K562 (cell line): ENCODE data around the gene RBM34. TPM values are rescaled to one million over a fixed set of nuclear protein-coding genes. Genes with fewer than 3 reads are reported as not detected.

Experiments
- C11orf30 ChIP-seq: fragments of 450-650 bp; IDR thresholded peaks from 2 replicates; pipeline ENCODE4 v1.6.1; 2016; ENCODE audit warnings: low read depth, mild to moderate bottlenecking
- CBFA2T2 ChIP-seq: fragments of 450-650 bp; conservative IDR thresholded peaks from 2 replicates; pipeline ENCODE4 v1.6.1; 2017; ENCODE audit warnings: mild to moderate bottlenecking
- CXXC5 ChIP-seq: fragments of 250-450 bp; sonication (Bioruptor Pico); IDR thresholded peaks from 2 replicates; pipeline ENCODE4 v1.8.0; 2022; ENCODE audit warnings: inconsistent platforms, mild to moderate bottlenecking, moderate library complexity
- HCFC1 ChIP-seq: IDR thresholded peaks from 2 replicates; pipeline ENCODE4 v1.6.1; 2012; ENCODE audit warnings: low read depth, low read length, improper control_type of control experiment
- KLF13 ChIP-seq: fragments of 450-650 bp; IDR thresholded peaks from 2 replicates; pipeline ENCODE4 v1.6.1; 2016; ENCODE audit warnings: missing genetic modification characterization, low read depth, mild to moderate bottlenecking, missing compliant biosample characterization, moderate library complexity, borderline replicate concordance
- MIER1 ChIP-seq: fragments of 450-650 bp; IDR thresholded peaks from 2 replicates; pipeline ENCODE4 v1.6.1; 2016; ENCODE audit warnings: antibody characterized with exemption, mild to moderate bottlenecking, low read depth
- NFATC3 ChIP-seq: fragments of 450-650 bp; IDR thresholded peaks from 2 replicates; pipeline ENCODE4 v1.6.1; 2017; ENCODE audit warnings: mild to moderate bottlenecking
- POLR2A ChIP-seq: fragments of 450-650 bp; conservative IDR thresholded peaks from 2 replicates; pipeline ENCODE4 v1.6.1; 2016
- POLR2AphosphoS5 ChIP-seq: IDR thresholded peaks from 2 replicates; pipeline ENCODE4 v1.6.1; 2011; ENCODE audit warnings: mild to moderate bottlenecking, low read depth, low read length, moderate library complexity; ENCODE audit not compliant: control insufficient read depth, insufficient read depth
- RHOXF2B ChIP-seq: fragments of 250-450 bp; sonication (Bioruptor Pico); conservative IDR thresholded peaks from 2 replicates; pipeline ENCODE4 v1.5.1; 2021
- SMAD2 ChIP-seq: fragments of 150-350 bp; IDR thresholded peaks from 2 replicates; pipeline ENCODE4 v1.6.1; 2014; ENCODE audit warnings: low read depth, mild to moderate bottlenecking, low read length
- STAT5A ChIP-seq: IDR thresholded peaks from 2 replicates; pipeline ENCODE4 v1.6.1; 2012; ENCODE audit warnings: low read length, inconsistent platforms, borderline replicate concordance
- TAF15 ChIP-seq: fragments of 200-400 bp; formaldehyde crosslinking; IDR thresholded peaks from 2 replicates; pipeline ENCODE4 v1.6.1; 2017; ENCODE audit warnings: mild to moderate bottlenecking, low read depth, low read length, moderate library complexity
- TARDBP ChIP-seq: fragments of 450-650 bp; IDR thresholded peaks from 2 replicates; pipeline ENCODE4 v1.6.1; 2016
- TSC22D4 ChIP-seq: fragments of 450-650 bp; IDR thresholded peaks from 2 replicates; pipeline ENCODE4 v1.6.1; 2016; ENCODE audit warnings: missing genetic modification characterization, missing biosample characterization, control low read depth
- WHSC1 ChIP-seq: IDR thresholded peaks from one replicate; pipeline ENCODE4 v1.6.1; 2012; ENCODE audit warnings: low read length, control low read depth, inconsistent platforms
- ZC3H4 ChIP-seq: sonication (generic); formaldehyde crosslinking; IDR thresholded peaks from 2 replicates; pipeline ENCODE4 v1.9.0; 2021; ENCODE audit warnings: missing genetic modification reagents, borderline replicate concordance
- ZNF197 ChIP-seq: fragments of 200-800 bp; sonication (Bioruptor generic); IDR thresholded peaks from 2 replicates; pipeline ENCODE4 v1.6.1; 2016; ENCODE audit warnings: low read depth, missing genetic modification characterization, missing compliant biosample characterization
- ZNF23 ChIP-seq: fragments of 250-450 bp; sonication (Bioruptor Pico); IDR thresholded peaks from 2 replicates; pipeline ENCODE4 v1.4.0; 2020; ENCODE audit warnings: mild to moderate bottlenecking
- ZNF589 ChIP-seq: fragments of 200-800 bp; sonication (Bioruptor generic); IDR thresholded peaks from 2 replicates; pipeline ENCODE4 v1.6.1; 2016; ENCODE audit warnings: low read depth, missing genetic modification characterization, missing compliant biosample characterization
- polyA plus RNA-seq, 8 experiments: library from polyadenylated mRNA; depleted of rRNA in 4 of 8; stranded (reverse) in 5 of 8; unstranded in 3 of 8; fragments of >200 nt; fragmentation: Nextera tagmentation in 2 of 8; fragmentation: Illumina TruSeq in 1 of 8; extraction: Ambion mirVana in 2 of 8; extraction: Trizol in 1 of 8; gene quantifications; 2 replicates each; pipeline versions ENCODE4 v1.2.1 to v1.2.3, GENCODE V29; 2011 to 2014; ENCODE audit warnings: inconsistent platforms in 1 of 8, missing spikeins in 1 of 8
- total RNA-seq, 7 experiments: library from RNA; depleted of rRNA in 6 of 7; stranded (reverse); fragments of >200 nt in 6 of 7; fragmentation: Illumina TruSeq in 2 of 7; extraction: Trizol in 2 of 7; gene quantifications; 2 replicates each; pipeline versions ENCODE4 v1.2.1 to v1.2.3, GENCODE V29; 2011 to 2021; ENCODE audit warnings: low replicate concordance in 1 of 7
- TF ChIP-seq, protein P1 (sequence below): fragments of 250-450 bp; sonication (Bioruptor Pico); IDR thresholded peaks from 2 replicates; pipeline ENCODE4 v1.6.1; 2021; ENCODE audit warnings: mild to moderate bottlenecking
- TF ChIP-seq, protein P2 (sequence below): fragments of 450-650 bp; formaldehyde crosslinking; IDR thresholded peaks from 2 replicates; pipeline ENCODE4 v1.4.0; 2022; ENCODE audit warnings: missing genetic modification characterization
- TF ChIP-seq, protein P3 (sequence below): sonication (generic); formaldehyde crosslinking; IDR thresholded peaks from 2 replicates; pipeline ENCODE4 v1.8.1; 2023; ENCODE audit warnings: mild to moderate bottlenecking, missing genetic modification reagents, moderate library complexity
- TF ChIP-seq, protein P4 (sequence below): fragments of 250-450 bp; sonication (Bioruptor Pico); IDR thresholded peaks from 2 replicates; pipeline ENCODE4 v1.9.0; 2021; ENCODE audit warnings: mild to moderate bottlenecking

The RBM34 gene
- total and polyA plus RNA-seq, 9 of the 15 experiments (the other 6 are each of a cell fraction or from before 2014, with no cell fraction given) = 64.0 to 178 (median 124) TPM

DNA sequence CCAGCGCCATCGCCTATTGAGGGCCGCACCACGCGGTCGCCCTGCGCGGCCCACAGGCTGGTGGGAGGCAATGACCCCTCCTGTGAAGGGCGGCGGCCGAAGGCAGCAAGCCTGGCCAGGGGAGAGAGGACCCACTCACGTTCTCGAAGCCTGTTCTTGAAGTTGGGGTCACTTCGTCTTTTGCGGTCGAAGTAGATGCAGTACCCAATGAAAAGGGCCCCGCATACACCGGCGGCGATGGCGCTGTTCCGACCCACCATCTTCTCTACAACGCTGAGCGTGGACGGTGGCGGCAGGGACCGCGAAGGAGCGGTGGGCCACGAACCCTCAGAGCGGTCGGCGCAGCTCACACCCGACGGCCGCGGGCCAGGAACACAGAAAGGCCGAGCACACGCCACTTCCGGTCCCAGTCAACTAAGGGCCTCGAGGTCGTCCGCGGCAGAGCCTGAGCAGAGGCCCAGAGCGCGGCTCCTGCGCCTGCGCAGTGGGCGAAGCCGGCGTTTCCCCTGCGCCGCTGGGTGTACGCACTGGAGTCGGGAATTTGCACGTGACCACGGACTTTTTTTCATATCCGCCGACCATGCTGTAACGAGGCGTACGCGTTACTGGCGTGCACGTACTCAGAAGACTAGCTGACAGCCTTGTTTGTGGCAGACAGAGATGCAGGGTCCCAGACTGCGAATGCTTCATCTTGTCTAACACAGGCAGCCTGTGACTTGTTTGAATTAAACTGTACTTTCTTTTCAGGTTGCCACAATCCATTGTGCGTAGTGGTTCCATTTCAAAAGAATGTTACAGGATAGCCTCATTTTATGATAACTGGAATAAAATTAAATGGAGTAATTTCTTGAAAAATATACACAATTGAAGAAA lies 32.4 kb downstream of the RBM34 start, which contains the start of gene TOMM20 (continued):
- TF ChIP-seq KLF13 (tag) (peak; percentile 57), POLR2AphosphoS5 (peak; percentile 96), CXXC5 (CRISPR knock-in tag) (peak; percentile 99), ZNF197 (CRISPR knock-in tag) (no peak), C11orf30 (peak; percentile 63), NFATC3 (no peak; the same call in 1 of the 2 replicates), MIER1 (no peak), RHOXF2B (CRISPR knock-in tag) (no peak; the same call in 1 of the 2 replicates), POLR2A (peak; percentile 98), TAF15 (no peak), HCFC1 (peak; percentile 73), CBFA2T2 (peak; percentile 73), SMAD2 (no peak), TARDBP (peak; percentile 92), WHSC1 (no peak), ZC3H4 (CRISPR knock-in tag) (no peak), ZNF589 (CRISPR knock-in tag) (0 out of 2 replicates have a peak, but pooled peaks have one; percentile 63), TSC22D4 (no peak), STAT5A (peak; percentile 48; the same call in 1 of the 2 replicates), ZNF23 (CRISPR knock-in tag) (no peak)
- TF ChIP-seq, protein P1, sequence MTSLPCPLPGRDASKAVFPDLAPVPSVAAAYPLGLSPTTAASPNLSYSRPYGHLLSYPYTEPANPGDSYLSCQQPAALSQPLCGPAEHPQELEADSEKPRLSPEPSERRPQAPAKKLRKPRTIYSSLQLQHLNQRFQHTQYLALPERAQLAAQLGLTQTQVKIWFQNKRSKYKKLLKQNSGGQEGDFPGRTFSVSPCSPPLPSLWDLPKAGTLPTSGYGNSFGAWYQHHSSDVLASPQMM (CRISPR knock-in tag) = no peak
- TF ChIP-seq, protein P2, sequence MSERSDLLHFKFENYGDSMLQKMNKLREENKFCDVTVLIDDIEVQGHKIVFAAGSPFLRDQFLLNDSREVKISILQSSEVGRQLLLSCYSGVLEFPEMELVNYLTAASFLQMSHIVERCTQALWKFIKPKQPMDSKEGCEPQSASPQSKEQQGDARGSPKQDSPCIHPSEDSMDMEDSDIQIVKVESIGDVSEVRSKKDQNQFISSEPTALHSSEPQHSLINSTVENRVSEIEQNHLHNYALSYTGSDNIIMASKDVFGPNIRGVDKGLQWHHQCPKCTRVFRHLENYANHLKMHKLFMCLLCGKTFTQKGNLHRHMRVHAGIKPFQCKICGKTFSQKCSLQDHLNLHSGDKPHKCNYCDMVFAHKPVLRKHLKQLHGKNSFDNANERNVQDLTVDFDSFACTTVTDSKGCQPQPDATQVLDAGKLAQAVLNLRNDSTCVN (CRISPR knock-in tag) = no peak
- TF ChIP-seq, protein P3, sequence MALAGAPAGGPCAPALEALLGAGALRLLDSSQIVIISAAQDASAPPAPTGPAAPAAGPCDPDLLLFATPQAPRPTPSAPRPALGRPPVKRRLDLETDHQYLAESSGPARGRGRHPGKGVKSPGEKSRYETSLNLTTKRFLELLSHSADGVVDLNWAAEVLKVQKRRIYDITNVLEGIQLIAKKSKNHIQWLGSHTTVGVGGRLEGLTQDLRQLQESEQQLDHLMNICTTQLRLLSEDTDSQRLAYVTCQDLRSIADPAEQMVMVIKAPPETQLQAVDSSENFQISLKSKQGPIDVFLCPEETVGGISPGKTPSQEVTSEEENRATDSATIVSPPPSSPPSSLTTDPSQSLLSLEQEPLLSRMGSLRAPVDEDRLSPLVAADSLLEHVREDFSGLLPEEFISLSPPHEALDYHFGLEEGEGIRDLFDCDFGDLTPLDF (CRISPR knock-in tag) = peak; percentile 84
- TF ChIP-seq, protein P4, sequence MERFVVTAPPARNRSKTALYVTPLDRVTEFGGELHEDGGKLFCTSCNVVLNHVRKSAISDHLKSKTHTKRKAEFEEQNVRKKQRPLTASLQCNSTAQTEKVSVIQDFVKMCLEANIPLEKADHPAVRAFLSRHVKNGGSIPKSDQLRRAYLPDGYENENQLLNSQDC (CRISPR knock-in tag) = peak; percentile 83; the same call in 1 of the 2 replicates
